ENCODE data around the gene CLK3. TPM values are rescaled to one million over a fixed set of nuclear protein-coding genes. Genes with fewer than 3 reads are reported as not detected.

Gene CLK3
- total RNA-seq, 2 experiments from 2014 or later = 86.5 to 109 TPM

GRCh38 chr15:74616366-74616939, 817 bp downstream of the CLK3 start:
- H3K4me3 ChIP-seq (ENCODE audit: low read depth, low read length, poor library complexity, severe bottlenecking) = peak overlapping the region; percentile 96
- peak; percentile 56 for DNase-seq (ENCODE audit: low spot score)
- H2AFZ ChIP-seq (ENCODE audit: low read length) = no peak overlapping the region
- H3K27ac ChIP-seq (ENCODE audit: low read depth, low read length, poor library complexity, severe bottlenecking) = peak overlapping the region; percentile 81
- intact Hi-C loops (cut with micrococcal nuclease; ENCODE audit: unreplicated experiment) = no loop called here
- no TSS peak for BruUV-seq (replicated peaks)
- ChIA-PET CTCF (ENCODE audit: unreplicated experiment) (interaction anchor here (0.9 to 1.6 kb wide), 2 partner anchors 15 to 76 kb away, joined by 3 to 7 read pairs; no protein-coding TSS in a partner anchor), POLR2A (interaction anchor here (0.9 to 2.4 kb wide), 3 partner anchors 11 to 30 kb away, joined by 3 to 6 read pairs (median 6); no protein-coding TSS in a partner anchor)
- H3K4me1 ChIP-seq (ENCODE audit: insufficient read depth, low read length, poor library complexity, severe bottlenecking) = peaks cover 17% of the 10 kb centered on the region
- peaks cover 19% of the 10 kb centered on the region for H4K20me1 ChIP-seq (ENCODE audit: insufficient read depth, low read length)
- TF ChIP-seq EZH2phosphoT487 (IDR thresholded peaks at IDR 0.05; ENCODE audit: borderline replicate concordance, low read depth, low read length) = no peak
- TF ChIP-seq CTCF (conservative IDR thresholded peaks at IDR 0.05; ENCODE audit: low read length) = no peak
- peaks cover 45% of the 10 kb centered on the region for H3K36me3 ChIP-seq (ENCODE audit: insufficient read depth, low read length)
- peaks cover 32% of the 10 kb centered on the region for H3K79me2 ChIP-seq (ENCODE audit: insufficient read depth, low read depth, low read length)
- no peaks in the 10 kb centered on the region for H3K9me2 ChIP-seq (ENCODE audit: insufficient read depth, low read length)
- H3K4me2 ChIP-seq (ENCODE audit: low read length) = peak overlapping the region; percentile 95
- H3K9me3 ChIP-seq (ENCODE audit: low read length) = no peaks in the 10 kb centered on the region

- Histone ChIP-seq H3K4me2 (ENCODE audit: low read length) (peak overlapping the region; percentile 95), H3K79me2 (ENCODE audit: insufficient read depth, low read depth, low read length) (peaks cover 36% of the 10 kb centered on the region), H2AFZ (ENCODE audit: low read length) (no peak overlapping the region), H3K36me3 (ENCODE audit: insufficient read depth, low read length) (peaks cover 50% of the 10 kb centered on the region), H3K9me3 (ENCODE audit: low read length) (no peaks in the 10 kb centered on the region), H3K4me1 (ENCODE audit: insufficient read depth, low read length, poor library complexity, severe bottlenecking) (peaks cover 17% of the 10 kb centered on the region), H3K27ac (ENCODE audit: low read depth, low read length, poor library complexity, severe bottlenecking) (peak overlapping the region; percentile 81), H4K20me1 (ENCODE audit: insufficient read depth, low read length) (peaks cover 19% of the 10 kb centered on the region), H3K4me3 (ENCODE audit: low read depth, low read length, poor library complexity, severe bottlenecking) (peak overlapping the region; percentile 96), H3K9me2 (ENCODE audit: insufficient read depth, low read length) (no peaks in the 10 kb centered on the region)
- BruUV-seq (replicated peaks) = TSS peak; percentile 73
- intact Hi-C loops (cut with micrococcal nuclease; ENCODE audit: unreplicated experiment) = no loop called here
- TF ChIP-seq EZH2phosphoT487 (IDR thresholded peaks at IDR 0.05; ENCODE audit: borderline replicate concordance, low read depth, low read length) = no peak
- no peak for TF ChIP-seq CTCF (conservative IDR thresholded peaks at IDR 0.05; ENCODE audit: low read length)
- ChIA-PET POLR2A (interaction anchor here (0.9 to 2.4 kb wide), 3 partner anchors 10 to 29 kb away, joined by 3 to 6 read pairs (median 6); no protein-coding TSS in a partner anchor), CTCF (ENCODE audit: unreplicated experiment) (interaction anchor here (0.9 to 1.6 kb wide), 2 partner anchors 14 to 76 kb away, joined by 3 to 7 read pairs; no protein-coding TSS in a partner anchor)
- no peak for DNase-seq (ENCODE audit: low spot score)
Measured at GRCh38 chr15:74616996-74617395, 1.4 kb downstream of the CLK3 start.

Measured in OCI-LY7 (cell line).